ENCODE measurements around the gene KCNJ12. TPM values are rescaled to one million over a fixed set of nuclear protein-coding genes. Genes with fewer than 3 reads are reported as not detected.

The KCNJ12 gene
- total and polyA plus RNA-seq, 2 of the 4 experiments (the other 2 are of a cell fraction), result under 0.01 to 0.10 TPM

- no peak overlapping the region for H3K27ac ChIP-seq (ENCODE audit: insufficient read depth, low read length)
- no peak overlapping the region for H2AK5ac ChIP-seq (ENCODE audit: low read depth, low read length)
- no peak overlapping the region for H4K8ac ChIP-seq (ENCODE audit: low read depth in 2 of 2, low read length in 2 of 2)
- H2AK9ac ChIP-seq (replicated peaks; ENCODE audit: low read depth, low read length, poor library complexity), result no peak overlapping the region
- BruUV-seq (replicated peaks), result no TSS peak
- no peak overlapping the region for H3K56ac ChIP-seq (ENCODE audit: extremely low read depth, insufficient read depth, low read length)
- H3K14ac ChIP-seq (replicated peaks; ENCODE audit: low read depth, low read length), result no peak overlapping the region
- H2BK20ac ChIP-seq (ENCODE audit: low read depth, low read length), result no peak overlapping the region
- WGBS, 2 experiments (ENCODE audit: extremely low coverage in 2 of 2, insufficient read length in 1 of 2), result no CpG with 5 or more reads among the region's 13 CpGs
- H3K27me3 ChIP-seq (ENCODE audit: control insufficient read depth, insufficient read depth, low read length), result peaks cover 58% of the 10 kb centered on the region
- H3K79me1 ChIP-seq (ENCODE audit: low read depth in 1 of 2, low read length in 2 of 2), result no peaks in the 10 kb centered on the region
- H2BK5ac ChIP-seq (ENCODE audit: low read depth, low read length, poor library complexity, severe bottlenecking), result no peak overlapping the region
- intact Hi-C loops (cut with micrococcal nuclease) (no loop called here), in situ Hi-C loops (cut with MboI; ENCODE audit: low sequenced_read_pairs) (no loop called here), dilution Hi-C loops (cut with HindIII; ENCODE audit: low sequenced_read_pairs, unreplicated experiment) (no loop called here)
- H2BK120ac ChIP-seq (ENCODE audit: low read depth, low read length), result no peak overlapping the region
- no peak overlapping the region for H4K91ac ChIP-seq (ENCODE audit: insufficient read depth, low read depth, low read length)
- no peak overlapping the region for H2AFZ ChIP-seq (replicated peaks; ENCODE audit: low read length, poor library complexity)
- no peaks in the 10 kb centered on the region for H3K9me3 ChIP-seq (ENCODE audit: control insufficient read depth, insufficient read depth, low read length)
- ChIA-PET CTCF (no interaction called here), POLR2A (ENCODE audit: unreplicated experiment) (no interaction called here)
- no peak for TF ChIP-seq CHD1 (IDR thresholded peaks at IDR 0.05; ENCODE audit: low read depth, low read length)
- no peak for TF ChIP-seq MAZ (IDR thresholded peaks at IDR 0.05; ENCODE audit: borderline replicate concordance, low read depth, low read length)
- no peak for TF ChIP-seq RAD21 (IDR thresholded peaks at IDR 0.05; ENCODE audit: low read length)
- no peak for TF ChIP-seq SMC3 (IDR thresholded peaks at IDR 0.05; ENCODE audit: low read depth, low read length)
- no peak for TF ChIP-seq NFE2L2 (IDR thresholded peaks at IDR 0.05; ENCODE audit: low read depth, low read length)
- TF ChIP-seq MAFK (IDR thresholded peaks at IDR 0.05; ENCODE audit: low read depth, low read length), result no peak
- TF ChIP-seq BHLHE40 (IDR thresholded peaks at IDR 0.05; ENCODE audit: low read depth, low read length), result no peak
- no peak for TF ChIP-seq FOS (IDR thresholded peaks at IDR 0.05; ENCODE audit: low read depth, low read length)
- TF ChIP-seq CEBPB (IDR thresholded peaks at IDR 0.05; ENCODE audit: low read depth, low read length), result no peak
- TF ChIP-seq CTCF (conservative IDR thresholded peaks at IDR 0.05; ENCODE audit: low read depth, low read length), result no peak
- no peak for TF ChIP-seq ELK1 (IDR thresholded peaks at IDR 0.05; ENCODE audit: borderline replicate concordance, low read depth, low read length)
- no peak for TF ChIP-seq RFX5 (IDR thresholded peaks at IDR 0.05; ENCODE audit: low read depth, low read length)
- TF ChIP-seq USF2 (IDR thresholded peaks at IDR 0.05; ENCODE audit: low read depth, low read length), result no peak
- TF ChIP-seq POLR2A (IDR thresholded peaks at IDR 0.05; ENCODE audit: low read depth, low read length), result no peak
- no peak overlapping the region for H3K4ac ChIP-seq (ENCODE audit: low read depth, low read length)
- no peak overlapping the region for H2BK15ac ChIP-seq (ENCODE audit: low read depth, low read length)
- H3K36me3 ChIP-seq (ENCODE audit: control insufficient read depth, insufficient read depth, low read length), result no peaks in the 10 kb centered on the region
- no peak overlapping the region for H3K9ac ChIP-seq (ENCODE audit: low read depth, low read length)
- H4K20me1 ChIP-seq (ENCODE audit: insufficient read depth, low read length), result no peaks in the 10 kb centered on the region
- DNase-seq, result no peak
- no peak overlapping the region for H3K18ac ChIP-seq (ENCODE audit: low read depth, low read length)
- no peak overlapping the region for H3K4me2 ChIP-seq (ENCODE audit: low read depth, low read length)
- no peaks in the 10 kb centered on the region for H3K9me1 ChIP-seq (ENCODE audit: insufficient read depth, low read length)
- H4K5ac ChIP-seq (ENCODE audit: low read depth, low read length), result no peak overlapping the region
- no peak overlapping the region for H3K23ac ChIP-seq (ENCODE audit: low read depth, low read length)
- H3K4me1 ChIP-seq (ENCODE audit: control insufficient read depth, insufficient read depth, low read length), result no peaks in the 10 kb centered on the region; the same call in 1 of the 2 replicates
- H3K4me3 ChIP-seq (ENCODE audit: insufficient read depth, low read depth, low read length), result no peak overlapping the region
- no peak for ATAC-seq (ENCODE audit: low read depth)
These were observed 91.8 kb downstream of the KCNJ12 start for GRCh38 chr17:21467739-21468490.
